Rectal smooth muscle tissue (tissue), 1 donor: ENCODE measurements around the gene DOCK4.

Experiments
- H3K27ac ChIP-seq: one replicate; pipeline ENCODE4 v1.7.0; 2013; ENCODE audit warnings: low read depth, low read length, inconsistent platforms
- H3K27me3 ChIP-seq: one replicate; pipeline ENCODE4 v1.7.0; 2013; ENCODE audit warnings: low read length; ENCODE audit not compliant: control insufficient read depth, insufficient read depth
- H3K36me3 ChIP-seq: one replicate; pipeline ENCODE4 v1.7.0; 2013; ENCODE audit warnings: low read length; ENCODE audit not compliant: control insufficient read depth, insufficient read depth
- H3K4me1 ChIP-seq: one replicate; pipeline ENCODE4 v1.7.0; 2013; ENCODE audit warnings: low read length; ENCODE audit not compliant: control insufficient read depth, insufficient read depth
- H3K4me3 ChIP-seq: one replicate; pipeline ENCODE4 v1.7.0; 2013; ENCODE audit warnings: low read length
- H3K9ac ChIP-seq: one replicate; pipeline ENCODE4 v1.7.0; 2013; ENCODE audit warnings: low read length

The DOCK4 gene

DNA sequence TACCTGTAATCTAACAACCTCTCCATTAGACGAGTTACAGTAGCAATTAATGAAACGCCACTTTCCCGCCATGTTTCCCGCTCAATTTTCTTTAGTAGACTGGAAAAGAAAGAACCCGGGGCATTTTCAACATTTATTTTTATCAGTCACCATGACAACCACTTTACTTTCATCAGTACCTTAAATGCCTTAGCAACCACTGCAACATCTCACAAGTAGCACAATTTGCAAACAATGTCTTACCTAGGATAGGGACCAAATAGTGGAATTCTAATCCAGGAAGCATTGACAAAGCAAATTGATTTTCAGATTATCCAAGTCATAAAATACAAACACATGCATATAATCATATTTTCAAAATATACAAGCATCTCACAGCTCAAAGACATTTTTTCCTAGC is 422.3 kb downstream of the DOCK4 start:
- no peak overlapping the region for H3K4me3 ChIP-seq
- no peaks in the 10 kb centered on the region for H3K4me1 ChIP-seq
- H3K9ac ChIP-seq, result no peak overlapping the region
- no peak overlapping the region for H3K27ac ChIP-seq
- no peaks in the 10 kb centered on the region for H3K36me3 ChIP-seq
- H3K27me3 ChIP-seq, result no peaks in the 10 kb centered on the region

DNA sequence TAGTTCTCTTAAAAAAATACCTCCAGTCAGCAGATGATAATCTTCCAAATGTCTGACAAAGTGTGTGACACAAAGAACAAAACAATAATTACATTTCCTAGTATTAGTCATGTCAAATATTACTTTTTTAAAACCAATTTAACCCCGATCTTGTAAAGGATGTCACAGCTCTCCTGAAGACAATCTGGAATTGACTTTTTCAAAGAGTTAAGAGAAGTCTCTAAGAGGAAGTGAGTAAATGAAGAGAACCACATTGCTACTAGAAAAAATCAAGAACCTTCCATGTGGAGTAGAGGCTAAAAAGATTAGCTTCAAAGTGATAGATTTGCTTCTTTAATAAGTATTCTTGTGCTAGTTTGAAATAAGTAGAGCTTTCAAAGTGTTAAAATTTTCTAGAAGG is 425.7 kb downstream of the DOCK4 start:
- Histone ChIP-seq H3K4me3 (no peak overlapping the region), H3K9ac (no peak overlapping the region), H3K36me3 (peaks cover 3% of the 10 kb centered on the region), H3K4me1 (no peaks in the 10 kb centered on the region), H3K27ac (no peak overlapping the region), H3K27me3 (no peaks in the 10 kb centered on the region)

DNA sequence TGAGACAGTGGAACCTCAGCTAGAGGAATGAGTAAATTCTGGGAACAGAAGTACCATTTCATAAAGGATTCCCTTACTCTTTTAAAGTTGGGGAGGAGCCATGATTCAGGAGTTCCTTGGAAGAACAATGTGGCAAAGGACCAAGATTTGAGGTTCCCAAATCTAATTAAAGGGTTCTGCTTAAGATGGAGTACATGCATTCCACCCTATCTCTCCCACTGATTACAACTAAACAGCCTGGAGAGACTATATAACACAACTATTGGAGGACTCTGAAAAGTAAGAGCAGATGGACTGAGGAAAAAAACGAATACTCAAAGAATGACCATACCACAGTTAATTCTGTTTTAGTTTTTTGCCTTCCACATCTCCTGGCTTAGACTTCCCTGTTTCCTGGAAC is 431.0 kb downstream of the DOCK4 start:
- H3K4me3 ChIP-seq, result no peak overlapping the region
- no peak overlapping the region for H3K27ac ChIP-seq
- no peak overlapping the region for H3K9ac ChIP-seq
- no peaks in the 10 kb centered on the region for H3K4me1 ChIP-seq
- H3K36me3 ChIP-seq, result peaks cover 4% of the 10 kb centered on the region
- H3K27me3 ChIP-seq, result no peaks in the 10 kb centered on the region

DNA sequence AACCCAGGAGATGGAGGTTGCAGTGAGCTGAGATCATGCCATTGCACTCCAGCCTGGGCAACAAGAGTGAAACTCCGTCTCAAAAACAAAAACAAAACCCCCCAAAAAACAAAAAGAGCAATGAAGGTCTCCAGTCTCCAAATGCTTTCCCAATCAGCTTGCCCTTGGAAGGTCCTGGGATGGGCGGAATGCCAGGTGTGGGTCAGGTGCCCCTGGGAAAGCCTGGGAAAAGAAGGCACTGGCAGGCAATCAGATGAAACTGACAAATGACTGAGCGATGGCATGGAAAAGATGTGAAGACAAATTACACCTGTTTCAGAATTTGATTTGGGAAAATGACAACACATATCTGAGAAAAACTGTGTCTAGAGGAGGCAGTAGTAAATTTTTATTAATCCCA is 433.5 kb downstream of the DOCK4 start:
- Histone ChIP-seq H3K36me3 (peaks cover 8% of the 10 kb centered on the region), H3K4me3 (no peak overlapping the region), H3K27me3 (no peaks in the 10 kb centered on the region), H3K27ac (no peak overlapping the region), H3K9ac (no peak overlapping the region), H3K4me1 (no peaks in the 10 kb centered on the region)

DNA sequence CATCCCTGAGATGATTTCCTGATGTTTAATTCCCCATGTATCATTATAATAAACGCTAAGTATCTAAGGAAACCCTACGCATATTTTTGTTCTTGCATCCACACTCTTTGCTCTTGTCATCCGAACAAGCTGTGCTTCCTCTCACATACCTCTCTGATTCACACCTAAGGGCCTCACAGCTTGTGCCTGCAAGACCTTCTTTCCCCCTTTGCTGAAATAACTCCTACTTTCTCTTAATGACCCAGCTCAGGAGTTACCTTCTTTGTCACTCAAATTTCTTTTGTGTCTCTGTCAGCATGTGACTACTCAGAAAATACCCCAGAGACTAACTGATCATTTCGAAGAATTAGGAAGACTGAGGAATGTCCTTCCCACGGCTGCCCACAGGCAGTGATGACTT is 434.6 kb downstream of the DOCK4 start:
- Histone ChIP-seq H3K27me3 (no peaks in the 10 kb centered on the region), H3K4me3 (no peak overlapping the region), H3K4me1 (no peaks in the 10 kb centered on the region), H3K27ac (no peak overlapping the region), H3K9ac (no peak overlapping the region), H3K36me3 (peaks cover 8% of the 10 kb centered on the region)

DNA sequence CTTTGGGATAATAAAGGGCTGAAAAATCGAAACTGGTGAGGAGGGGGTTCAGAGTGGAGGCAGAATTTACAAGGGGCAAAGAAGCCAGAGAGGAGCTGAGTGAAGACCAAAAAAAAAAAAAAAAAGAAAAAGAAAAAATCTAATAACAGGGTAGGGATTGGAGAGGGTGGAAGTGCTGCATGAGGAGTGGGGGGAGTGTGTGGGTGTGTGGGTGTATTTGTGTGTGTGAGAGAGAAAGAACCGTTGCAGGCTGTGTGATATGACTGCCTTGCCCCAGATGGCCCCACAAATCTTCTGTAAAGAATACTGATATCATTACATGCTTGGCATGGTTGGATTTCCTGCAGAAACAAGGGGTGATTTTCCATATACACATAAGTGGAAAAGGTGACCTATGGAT is 436.1 kb downstream of the DOCK4 start:
- H3K9ac ChIP-seq, result no peak overlapping the region
- H3K4me3 ChIP-seq, result no peak overlapping the region
- no peaks in the 10 kb centered on the region for H3K4me1 ChIP-seq
- H3K27ac ChIP-seq, result no peak overlapping the region
- peaks cover 4% of the 10 kb centered on the region for H3K36me3 ChIP-seq
- no peaks in the 10 kb centered on the region for H3K27me3 ChIP-seq

DNA sequence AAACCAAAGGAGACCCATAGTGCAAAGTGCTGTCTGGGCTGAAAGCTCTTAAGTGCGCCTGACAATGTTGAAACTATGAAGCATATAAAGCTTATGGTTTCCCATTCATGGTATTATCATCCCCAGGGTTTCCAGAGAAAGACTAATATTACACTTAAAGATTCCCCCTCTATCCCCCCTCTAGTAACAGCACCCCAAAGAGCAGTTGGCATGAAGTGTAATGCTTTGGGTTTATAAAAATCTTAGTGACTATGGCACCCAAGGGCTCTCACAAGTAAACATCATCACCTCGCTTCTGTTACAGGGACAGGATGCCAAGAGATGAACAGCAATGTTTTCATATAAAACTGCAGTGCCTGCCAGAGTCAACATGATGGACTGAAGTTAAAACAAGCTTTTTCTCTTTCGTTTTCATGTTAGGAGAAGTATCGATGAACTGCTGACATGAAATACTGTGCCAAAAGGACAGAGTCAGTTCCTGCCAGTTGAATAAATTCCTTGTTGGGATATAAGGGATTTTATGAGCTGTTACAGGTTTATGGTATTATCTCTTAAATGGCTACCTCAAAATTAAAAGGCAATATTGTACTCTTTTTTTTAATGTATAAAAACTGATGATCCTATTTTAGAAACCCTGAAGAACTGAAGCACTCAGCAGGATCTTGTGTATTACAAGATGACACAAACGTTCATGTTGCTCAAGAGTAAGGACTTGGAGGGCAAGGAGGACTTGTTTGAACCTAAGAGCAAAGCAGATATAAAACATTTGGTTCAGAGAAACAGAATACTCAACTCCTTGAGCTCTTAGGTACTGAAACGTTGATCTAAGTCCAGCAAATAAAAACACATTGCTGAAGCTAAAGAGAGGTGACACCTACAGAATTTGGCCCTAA is 440.2 kb downstream of the DOCK4 start:
- Histone ChIP-seq H3K4me1 (no peaks in the 10 kb centered on the region), H3K4me3 (no peak overlapping the region), H3K27me3 (no peaks in the 10 kb centered on the region), H3K27ac (no peak overlapping the region), H3K36me3 (peaks cover 4% of the 10 kb centered on the region), H3K9ac (no peak overlapping the region)

DNA sequence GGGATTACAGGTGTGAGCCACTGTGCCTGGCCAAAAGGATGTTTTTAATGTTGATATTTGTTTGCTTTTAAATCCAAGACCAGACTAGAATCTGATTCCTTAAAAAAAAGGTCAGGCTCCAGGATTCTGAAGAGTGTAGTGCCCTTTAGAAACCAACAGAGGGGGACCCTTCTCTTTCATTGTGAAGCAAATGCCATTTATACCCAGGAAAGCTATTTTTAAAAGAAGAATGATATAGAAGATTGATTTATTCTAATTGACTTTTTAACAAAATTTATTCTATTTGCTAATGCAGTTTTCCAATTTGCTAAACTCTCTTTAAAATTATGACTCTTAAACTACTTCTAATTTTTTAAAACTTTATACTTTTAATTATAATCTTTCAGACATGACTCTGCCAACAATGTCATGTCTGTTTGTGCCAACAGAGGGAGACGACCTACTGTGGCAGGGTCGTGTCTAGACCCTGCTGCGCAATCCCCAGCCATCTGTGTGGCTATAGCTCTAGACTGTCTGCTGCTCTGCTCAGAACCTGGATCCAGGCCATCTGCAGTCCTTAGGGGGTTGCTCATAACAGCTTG is 442.9 kb downstream of the DOCK4 start:
- H3K4me3 ChIP-seq, result no peak overlapping the region
- no peak overlapping the region for H3K9ac ChIP-seq
- H3K4me1 ChIP-seq, result no peaks in the 10 kb centered on the region
- no peak overlapping the region for H3K27ac ChIP-seq
- peaks cover 3% of the 10 kb centered on the region for H3K36me3 ChIP-seq
- H3K27me3 ChIP-seq, result no peaks in the 10 kb centered on the region

DNA sequence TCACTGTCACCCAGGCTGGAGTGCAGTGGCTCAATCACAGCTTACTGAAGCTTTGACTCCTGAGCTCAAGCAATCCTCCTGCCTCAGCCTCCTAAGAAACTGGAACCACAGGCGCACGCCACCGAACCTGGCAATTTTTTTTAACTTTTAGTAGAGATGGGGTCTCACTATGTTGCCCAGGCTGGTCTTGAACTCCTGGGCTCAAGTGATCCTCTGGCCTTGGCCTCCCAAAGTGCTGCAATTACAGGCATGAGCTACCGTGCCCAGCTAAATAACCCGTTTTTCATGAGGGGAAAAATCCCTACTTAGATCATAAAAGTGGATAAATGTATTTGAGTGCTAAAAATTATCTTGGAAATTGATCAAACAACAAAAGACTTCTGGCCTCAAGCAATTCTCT is 443.4 kb downstream of the DOCK4 start:
- H3K36me3 ChIP-seq, result peaks cover 3% of the 10 kb centered on the region

DNA sequence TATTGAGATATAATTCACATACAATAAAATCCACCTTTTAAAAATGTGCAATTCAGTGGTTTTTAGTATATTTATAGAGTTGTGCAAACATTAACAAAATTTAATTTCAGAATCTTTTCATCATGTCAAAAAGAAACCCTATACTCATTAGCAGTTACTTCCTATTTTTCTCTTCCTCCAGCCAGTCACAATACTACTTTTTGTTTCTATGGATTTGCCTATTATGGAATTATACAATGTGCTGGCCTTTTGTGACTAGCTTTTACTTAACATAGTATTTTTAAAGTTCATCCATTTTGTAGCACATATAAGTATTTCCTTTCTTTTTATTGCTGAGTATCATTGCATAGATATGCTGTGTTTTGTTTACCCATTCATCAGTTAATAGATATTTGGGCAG is 444.0 kb downstream of the DOCK4 start:
- Histone ChIP-seq H3K9ac (no peak overlapping the region), H3K27me3 (no peaks in the 10 kb centered on the region), H3K36me3 (peaks cover 3% of the 10 kb centered on the region), H3K4me3 (no peak overlapping the region), H3K4me1 (no peaks in the 10 kb centered on the region), H3K27ac (no peak overlapping the region)

More for the DNA sequence above, 443.4 kb downstream of the DOCK4 start:
- no peak overlapping the region for H3K4me3 ChIP-seq
- no peaks in the 10 kb centered on the region for H3K4me1 ChIP-seq
- H3K27ac ChIP-seq, result no peak overlapping the region
- H3K9ac ChIP-seq, result no peak overlapping the region
- H3K27me3 ChIP-seq, result no peaks in the 10 kb centered on the region

DNA sequence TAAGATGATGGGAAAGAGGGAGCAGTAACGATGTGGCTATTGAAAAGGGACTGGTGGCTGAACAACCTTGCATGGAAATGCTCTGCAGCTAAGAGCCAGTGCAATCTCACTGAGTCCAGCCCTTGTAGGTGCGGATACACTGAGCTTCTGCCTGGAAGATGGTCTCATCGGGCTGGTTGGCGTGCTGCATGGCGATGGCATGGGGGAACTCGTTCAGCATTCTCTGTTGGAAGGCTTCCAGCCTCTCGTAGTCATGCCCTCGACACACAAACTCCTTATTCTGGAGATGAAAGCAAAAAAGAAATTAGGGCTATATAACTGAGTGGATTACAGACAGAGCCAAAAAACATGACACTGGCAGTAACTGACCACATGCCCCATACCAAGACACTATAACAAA is 446.2 kb downstream of the DOCK4 start:
- no peak overlapping the region for H3K4me3 ChIP-seq
- H3K4me1 ChIP-seq, result no peaks in the 10 kb centered on the region
- H3K27me3 ChIP-seq, result no peaks in the 10 kb centered on the region
- H3K36me3 ChIP-seq, result peaks cover 3% of the 10 kb centered on the region
- H3K9ac ChIP-seq, result no peak overlapping the region
- no peak overlapping the region for H3K27ac ChIP-seq

DNA sequence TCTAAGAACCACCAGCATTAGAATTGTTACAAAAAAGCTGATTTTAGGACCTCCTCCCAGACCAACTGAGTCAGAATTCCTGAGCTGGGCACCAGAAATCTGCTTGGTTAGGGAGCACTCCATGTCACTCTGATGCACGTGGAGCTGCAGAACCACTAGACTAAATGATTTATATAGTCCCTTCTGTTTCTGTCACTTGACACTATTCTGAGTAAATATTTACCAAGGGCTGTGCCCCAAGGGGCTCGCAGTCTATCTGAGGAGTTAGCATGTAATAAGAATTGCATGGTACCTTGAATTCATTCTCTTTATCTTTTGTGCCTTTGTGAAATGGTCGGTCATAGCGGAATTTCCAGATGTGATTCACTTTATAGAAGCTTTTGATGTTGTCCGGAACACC is 447.9 kb downstream of the DOCK4 start:
- Histone ChIP-seq H3K27me3 (no peaks in the 10 kb centered on the region), H3K4me3 (no peak overlapping the region), H3K4me1 (no peaks in the 10 kb centered on the region), H3K27ac (no peak overlapping the region), H3K9ac (no peak overlapping the region), H3K36me3 (peaks cover 3% of the 10 kb centered on the region)

DNA sequence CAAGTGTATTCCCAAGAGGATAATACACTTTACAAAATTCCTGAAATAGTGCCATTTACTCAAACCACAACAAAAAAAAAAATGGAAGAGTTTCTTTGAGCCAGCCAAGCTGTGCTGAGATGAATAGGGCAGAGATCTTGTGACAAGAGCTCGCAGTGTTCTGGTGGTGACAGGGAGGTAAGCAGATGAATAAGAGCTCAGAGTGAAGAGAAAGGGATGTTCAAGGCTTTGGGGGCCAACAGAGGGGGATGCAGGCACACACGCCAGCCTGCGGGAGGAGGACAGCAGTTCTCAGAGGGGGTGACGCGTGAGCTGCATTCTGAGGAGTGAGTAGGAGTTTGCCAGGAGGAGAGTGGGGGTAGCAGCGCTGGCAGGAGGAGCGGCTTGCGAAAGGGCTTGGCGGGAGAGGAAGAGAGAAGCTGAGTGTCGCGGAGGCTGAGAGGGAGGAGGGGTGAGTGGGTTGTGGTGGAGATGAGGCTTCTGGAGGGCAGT is 449.5 kb downstream of the DOCK4 start:
- Histone ChIP-seq H3K36me3 (peaks cover 3% of the 10 kb centered on the region), H3K9ac (no peak overlapping the region), H3K4me3 (no peak overlapping the region), H3K27ac (no peak overlapping the region), H3K4me1 (no peaks in the 10 kb centered on the region), H3K27me3 (no peaks in the 10 kb centered on the region)
